ENCODE results near the gene MED17. TPM values are rescaled to one million over a fixed set of nuclear protein-coding genes. Genes with fewer than 3 reads are reported as not detected.
"Not testable (repeated sequence)": the region's sequence is repeated elsewhere in the genome, so short reads cannot be mapped to it uniquely, and the experiment has no call there.

Gene MED17
- total RNA-seq, 1 experiment from 2014 or later, result 18.6 TPM

GRCh38 chr11:93757924-93758865, 25.9 kb upstream of the MED17 start:
- DNase-seq (ENCODE audit: low spot score), result no peak

- not testable (repeated sequence) for DNase-seq (ENCODE audit: low spot score)
These were observed 25.0 kb upstream of the MED17 start for GRCh38 chr11:93759123-93759522.

- no peak for DNase-seq (ENCODE audit: low spot score)
These were observed 22.2 kb upstream of the MED17 start for GRCh38 chr11:93761910-93762309.

GRCh38 chr11:93765551-93765950, 18.5 kb upstream of the MED17 start:
- no peak for DNase-seq (ENCODE audit: low spot score)

GRCh38 chr11:93766504-93766903, 17.6 kb upstream of the MED17 start:
- no peak for DNase-seq (ENCODE audit: low spot score)

GRCh38 chr11:93767018-93767417, 17.1 kb upstream of the MED17 start:
- DNase-seq (ENCODE audit: low spot score), result no peak

- DNase-seq (ENCODE audit: low spot score), result no peak
These were observed 13.9 kb upstream of the MED17 start for GRCh38 chr11:93770160-93770559.

- DNase-seq (ENCODE audit: low spot score), result no peak
These were observed 12.0 kb upstream of the MED17 start for GRCh38 chr11:93772123-93772522.

- no peak for DNase-seq (ENCODE audit: low spot score)
These were observed 11.0 kb upstream of the MED17 start for GRCh38 chr11:93773045-93773477.

GRCh38 chr11:93773601-93774200, 10.4 kb upstream of the MED17 start:
- no peak for DNase-seq (ENCODE audit: low spot score)

GRCh38 chr11:93774560-93774959, 9.5 kb upstream of the MED17 start:
- DNase-seq (ENCODE audit: low spot score), result not testable (repeated sequence)

- peak; percentile 6 for DNase-seq (ENCODE audit: low spot score)
These were observed 8.8 kb upstream of the MED17 start for GRCh38 chr11:93775289-93775688.

GRCh38 chr11:93783362-93783761, 720 bp upstream of the MED17 start:
- no peak for DNase-seq (ENCODE audit: low spot score)

- DNase-seq (ENCODE audit: low spot score), result no peak
These were observed 327 bp upstream of the MED17 start for GRCh38 chr11:93783765-93784144.

- DNase-seq (ENCODE audit: low spot score), result no peak
These were observed 866 bp downstream of the MED17 start for GRCh38 chr11:93784935-93785360.

- no peak for DNase-seq (ENCODE audit: low spot score)
These were observed 7.4 kb downstream of the MED17 start for GRCh38 chr11:93791493-93791892.

GRCh38 chr11:93796441-93797231, 12.6 kb downstream of the MED17 start:
- DNase-seq (ENCODE audit: low spot score), result no peak

- DNase-seq (ENCODE audit: low spot score), result no peak
These were observed 17.3 kb downstream of the MED17 start for GRCh38 chr11:93801366-93801765.

GRCh38 chr11:93804879-93805278, 20.8 kb downstream of the MED17 start:
- DNase-seq (ENCODE audit: low spot score), result no peak

GRCh38 chr11:93807980-93808379, 23.9 kb downstream of the MED17 start:
- DNase-seq (ENCODE audit: low spot score), result no peak

- no peak for DNase-seq (ENCODE audit: low spot score)
These were observed 29.9 kb downstream of the MED17 start for GRCh38 chr11:93813974-93814373.

GRCh38 chr11:93814966-93815633, 31.0 kb downstream of the MED17 start:
- DNase-seq (ENCODE audit: low spot score), result no peak
